ENCODE data around the gene AP3B1. TPM values are rescaled to one million over a fixed set of nuclear protein-coding genes. Genes with fewer than 3 reads are reported as not detected.

AP3B1 gene
- total RNA-seq, 1 donor from 2014 or later, result 105 TPM

- no peaks in the 10 kb centered on the region for H3K27me3 ChIP-seq
- H3K4me1 ChIP-seq, result peaks cover 26% of the 10 kb centered on the region
- no peak overlapping the region for H3K4me3 ChIP-seq
- DNase-seq (ENCODE audit: low spot score), result no peak
- H3K79me2 ChIP-seq (ENCODE audit: low read depth), result peaks cover 98% of the 10 kb centered on the region
- H3K9me3 Mint-ChIP-seq, result no peaks in the 10 kb centered on the region
- no peaks in the 10 kb centered on the region for H3K9me3 ChIP-seq (ENCODE audit: low read depth)
- H3K27ac Mint-ChIP-seq, result no peak overlapping the region
- no peak for TF ChIP-seq EZH2 (IDR thresholded peaks at IDR 0.05)
- TF ChIP-seq CTCF (IDR thresholded peaks at IDR 0.05), result no peak
- TF ChIP-seq EZH2phosphoT487 (IDR thresholded peaks at IDR 0.05), result no peak
- H3K9ac ChIP-seq, result no peak overlapping the region
- H3K36me3 Mint-ChIP-seq, result peaks cover 17% of the 10 kb centered on the region
- H3K4me2 ChIP-seq, result peak overlapping the region; percentile 10
- no peaks in the 10 kb centered on the region for H3K36me3 ChIP-seq
- no peak overlapping the region for H3K4me3 Mint-ChIP-seq
- H4K20me1 ChIP-seq (ENCODE audit: low read depth), result peaks cover 61% of the 10 kb centered on the region
- no peak overlapping the region for H2AFZ ChIP-seq (replicated peaks)
- H3K27ac ChIP-seq, result no peak overlapping the region
- peaks cover 6% of the 10 kb centered on the region for H3F3A ChIP-seq (ENCODE audit: low read depth)
- no peaks in the 10 kb centered on the region for H3K27me3 Mint-ChIP-seq (ENCODE audit: insufficient read depth, low read depth)
- peaks cover 24% of the 10 kb centered on the region for H3K4me1 Mint-ChIP-seq
These were observed 6.3 kb downstream of the AP3B1 start for GRCh38 chr5:78288246-78288645.

- Mint-ChIP-seq H3K27ac (no peak overlapping the region), H3K4me1 (peaks cover 20% of the 10 kb centered on the region), H3K4me3 (no peak overlapping the region), H3K36me3 (peaks cover 17% of the 10 kb centered on the region), H3K27me3 (ENCODE audit: insufficient read depth, low read depth) (no peaks in the 10 kb centered on the region), H3K9me3 (no peaks in the 10 kb centered on the region)
- peaks cover 65% of the 10 kb centered on the region for H4K20me1 ChIP-seq (ENCODE audit: low read depth)
- no peak overlapping the region for H3K9ac ChIP-seq
- no peak overlapping the region for H3K27ac ChIP-seq
- H3K4me2 ChIP-seq, result peak overlapping the region; percentile 10
- H3K79me2 ChIP-seq (ENCODE audit: low read depth), result peaks cover 98% of the 10 kb centered on the region
- no peak overlapping the region for H3K4me3 ChIP-seq
- DNase-seq (ENCODE audit: low spot score), result no peak
- peaks cover 24% of the 10 kb centered on the region for H3K4me1 ChIP-seq
- no peaks in the 10 kb centered on the region for H3K9me3 ChIP-seq (ENCODE audit: low read depth)
- H3K27me3 ChIP-seq, result no peaks in the 10 kb centered on the region
- H3F3A ChIP-seq (ENCODE audit: low read depth), result peaks cover 6% of the 10 kb centered on the region
- TF ChIP-seq EZH2phosphoT487 (IDR thresholded peaks at IDR 0.05) (no peak), EZH2 (IDR thresholded peaks at IDR 0.05) (no peak), CTCF (IDR thresholded peaks at IDR 0.05) (no peak)
- H2AFZ ChIP-seq (replicated peaks), result no peak overlapping the region
- H3K36me3 ChIP-seq, result no peaks in the 10 kb centered on the region
These were observed 6.7 kb downstream of the AP3B1 start for GRCh38 chr5:78287833-78288232.

- no peaks in the 10 kb centered on the region for H3K36me3 ChIP-seq
- H3K27ac ChIP-seq, result peak overlapping the region; percentile 55
- H3K4me1 ChIP-seq, result peaks cover 24% of the 10 kb centered on the region
- H3K79me2 ChIP-seq (ENCODE audit: low read depth), result peaks cover 98% of the 10 kb centered on the region
- H3K27me3 Mint-ChIP-seq (ENCODE audit: insufficient read depth, low read depth), result no peaks in the 10 kb centered on the region
- H3K36me3 Mint-ChIP-seq, result peaks cover 15% of the 10 kb centered on the region
- H2AFZ ChIP-seq (replicated peaks), result no peak overlapping the region
- no peak overlapping the region for H3K4me2 ChIP-seq
- no peak for TF ChIP-seq EZH2 (IDR thresholded peaks at IDR 0.05)
- no peak for TF ChIP-seq CTCF (IDR thresholded peaks at IDR 0.05)
- TF ChIP-seq EZH2phosphoT487 (IDR thresholded peaks at IDR 0.05), result no peak
- no peaks in the 10 kb centered on the region for H3K9me3 Mint-ChIP-seq
- peaks cover 16% of the 10 kb centered on the region for H3K4me1 Mint-ChIP-seq
- H3K27ac Mint-ChIP-seq, result no peak overlapping the region
- peaks cover 7% of the 10 kb centered on the region for H3F3A ChIP-seq (ENCODE audit: low read depth)
- H3K9ac ChIP-seq, result no peak overlapping the region
- no peaks in the 10 kb centered on the region for H3K9me3 ChIP-seq (ENCODE audit: low read depth)
- no peaks in the 10 kb centered on the region for H3K27me3 ChIP-seq
- no peak for DNase-seq (ENCODE audit: low spot score)
- no peak overlapping the region for H3K4me3 Mint-ChIP-seq
- no peak overlapping the region for H3K4me3 ChIP-seq
- H4K20me1 ChIP-seq (ENCODE audit: low read depth), result peaks cover 71% of the 10 kb centered on the region
These were observed 7.3 kb downstream of the AP3B1 start for GRCh38 chr5:78287169-78287568.
